T1000 (cell line): Measurements from ENCODE around the gene FGFBP3.
A peak's percentile ranks its signal among the peaks of the same experiment; 100 is the strongest.

Source experiments
- DNase-seq: peaks from one replicate; lab custom pipeline; 2025; ENCODE audit warnings: mixed read lengths; lab: John Stamatoyannopoulos, UW

FGFBP3 gene

DNA sequence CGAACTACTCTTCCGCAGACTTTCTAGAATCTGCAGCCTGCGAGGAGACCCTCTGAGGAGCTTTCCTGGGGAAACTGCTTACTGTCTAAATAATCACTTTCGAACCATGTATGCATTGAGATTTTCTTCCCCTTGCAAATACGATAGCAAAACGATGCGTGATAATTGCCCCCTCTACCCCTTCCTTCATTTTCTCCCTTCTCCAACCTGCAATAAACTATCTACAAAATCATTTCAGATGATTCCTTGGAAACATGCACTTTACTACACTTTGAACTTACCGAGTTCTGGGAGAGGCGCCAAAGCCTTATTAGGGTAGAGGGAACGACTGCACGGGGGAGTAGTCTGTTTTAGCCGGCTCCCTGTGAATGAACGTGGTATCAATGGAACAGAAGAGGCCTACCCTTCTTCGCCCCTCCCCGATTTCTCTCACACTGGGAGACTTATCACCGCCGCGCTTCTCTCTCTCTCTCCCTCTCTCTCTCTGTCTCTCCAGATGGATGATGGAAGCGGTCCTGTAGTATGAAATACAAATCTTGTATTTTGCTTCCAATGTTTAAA lies at the start of gene FGFBP3:
TSS of gene FGFBP3 (minus strand) at position 370 of the 561 bp plus-strand sequence. CDS start 517 bp downstream, outside the sequence.
- no peak for DNase-seq

DNA sequence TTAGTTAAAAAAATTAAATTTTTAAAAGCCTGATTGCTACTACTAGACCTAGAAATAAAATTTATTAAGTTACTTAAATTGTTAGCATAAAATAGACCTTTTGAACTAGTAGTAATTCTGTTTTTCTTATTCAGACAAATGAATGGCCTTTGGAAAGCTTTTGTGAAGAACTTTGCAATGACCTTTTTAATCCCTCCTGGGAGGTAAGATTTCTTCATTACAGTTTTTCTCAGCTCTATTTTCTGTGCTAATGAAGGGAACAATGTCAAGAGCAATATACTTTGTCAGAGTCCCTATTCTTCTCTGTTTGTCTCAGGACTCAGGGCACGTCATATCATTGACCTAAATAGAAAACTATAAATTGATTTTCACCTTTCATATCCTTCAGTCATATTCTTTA lies 47.8 kb upstream of the FGFBP3 start:
- no peak for DNase-seq

DNA sequence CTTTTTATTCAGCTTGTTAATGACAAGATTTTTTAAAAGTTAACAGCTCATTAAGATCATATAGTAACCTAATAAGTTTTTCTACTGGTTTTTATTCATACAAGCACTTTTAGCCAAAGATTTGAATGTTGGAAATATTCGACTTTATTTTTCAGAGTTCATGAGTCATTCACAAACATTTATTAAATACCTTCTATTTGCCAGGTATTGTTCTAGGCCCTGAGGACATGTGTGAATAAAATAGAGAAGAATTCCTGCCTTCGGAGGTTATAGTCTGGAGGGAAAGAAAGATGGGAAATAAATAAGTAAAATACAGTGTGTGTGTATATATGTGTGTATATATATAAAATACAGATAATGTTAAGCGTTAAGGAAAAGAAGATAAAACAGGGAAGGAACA lies 45.8 kb upstream of the FGFBP3 start:
- no peak for DNase-seq

- DNase-seq, result no peak
These were observed 44.4 kb upstream of the FGFBP3 start for GRCh38 chr10:91953600-91954160.

- no peak for DNase-seq
These were observed 35.8 kb upstream of the FGFBP3 start for GRCh38 chr10:91944880-91945630.

- no peak for DNase-seq
These were observed 32.1 kb upstream of the FGFBP3 start for GRCh38 chr10:91941426-91941825.

DNA sequence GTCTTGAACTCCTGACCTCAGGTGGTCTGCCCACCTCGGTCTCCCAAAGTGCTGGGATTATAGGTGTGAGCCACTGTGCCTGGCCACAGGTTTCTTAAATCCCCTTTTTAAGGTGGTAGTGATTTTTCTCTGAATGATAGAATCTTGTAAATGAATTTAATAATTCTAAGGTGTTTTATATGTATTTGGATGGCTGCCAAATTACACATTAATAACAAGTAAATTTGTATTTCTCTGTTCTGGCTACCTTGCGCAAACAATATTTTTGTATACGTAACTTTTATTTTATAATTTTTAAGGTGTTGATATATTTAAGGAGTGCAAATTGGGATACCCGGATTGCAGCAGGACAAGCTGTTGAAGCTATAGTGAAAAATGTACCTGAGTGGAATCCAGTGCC lies 30.4 kb upstream of the FGFBP3 start:
- no peak for DNase-seq

DNA sequence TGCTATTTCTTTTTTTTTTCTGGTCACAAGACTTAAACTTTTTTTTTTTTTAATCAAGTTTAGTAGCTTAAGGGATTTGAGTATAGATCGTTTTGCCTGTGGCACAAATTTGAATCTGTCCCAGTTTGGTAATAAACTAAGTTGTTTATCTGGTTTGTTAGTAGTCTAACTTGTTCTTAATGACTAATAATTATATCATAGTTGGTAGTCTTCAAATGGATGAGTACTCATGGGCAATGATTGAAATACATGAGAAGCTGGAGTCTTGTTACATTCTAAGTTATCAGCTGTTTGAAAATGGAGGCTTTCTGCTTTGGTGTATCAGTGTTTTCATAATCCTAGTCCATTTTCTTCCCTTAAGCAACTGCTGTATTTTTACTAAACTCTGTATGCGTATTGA lies 26.6 kb upstream of the FGFBP3 start:
- no peak for DNase-seq

DNA sequence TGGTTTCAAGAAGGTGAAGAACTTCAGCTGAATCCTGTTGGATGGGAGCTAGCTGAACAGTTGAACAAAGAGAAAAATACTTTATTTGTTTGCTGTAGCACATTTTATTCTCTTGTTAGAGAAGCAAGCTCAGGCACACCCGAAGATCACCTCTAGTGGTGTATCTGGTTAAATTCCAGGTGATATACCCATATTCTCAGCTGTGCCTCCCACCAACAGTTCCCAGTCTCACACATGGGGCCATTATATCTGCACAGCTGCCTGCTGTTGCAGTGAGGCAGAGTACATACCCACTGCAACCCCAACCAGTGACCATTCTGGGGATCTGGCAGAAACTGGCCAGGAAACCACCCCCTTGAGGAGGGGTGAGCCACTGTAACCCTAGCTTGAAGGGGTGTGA lies 23.5 kb upstream of the FGFBP3 start:
- DNase-seq, result no peak

GRCh38 chr10:91931526-91932190 lies 22.4 kb upstream of the FGFBP3 start:
- DNase-seq, result no peak

DNA sequence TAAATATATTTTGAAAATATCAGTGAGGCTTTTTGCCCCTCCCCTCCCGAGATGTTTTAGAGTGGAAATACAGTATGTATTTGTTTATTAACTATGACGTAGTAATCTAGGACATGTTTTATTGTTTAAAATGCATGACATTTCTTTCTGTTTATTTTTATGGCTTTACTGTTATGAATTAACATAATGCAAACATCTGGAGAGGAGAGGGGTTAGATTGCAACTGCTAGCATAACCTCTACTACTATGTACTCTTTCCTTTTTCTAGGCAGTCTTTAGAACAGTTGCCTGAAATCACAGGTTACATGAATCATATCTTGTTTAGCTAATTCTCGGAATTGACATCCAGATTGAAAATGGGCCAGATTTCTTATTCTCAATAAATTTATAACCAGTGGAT lies 21.7 kb upstream of the FGFBP3 start:
- no peak for DNase-seq

- DNase-seq, result no peak
These were observed 15.7 kb upstream of the FGFBP3 start for GRCh38 chr10:91925022-91925320.

DNA sequence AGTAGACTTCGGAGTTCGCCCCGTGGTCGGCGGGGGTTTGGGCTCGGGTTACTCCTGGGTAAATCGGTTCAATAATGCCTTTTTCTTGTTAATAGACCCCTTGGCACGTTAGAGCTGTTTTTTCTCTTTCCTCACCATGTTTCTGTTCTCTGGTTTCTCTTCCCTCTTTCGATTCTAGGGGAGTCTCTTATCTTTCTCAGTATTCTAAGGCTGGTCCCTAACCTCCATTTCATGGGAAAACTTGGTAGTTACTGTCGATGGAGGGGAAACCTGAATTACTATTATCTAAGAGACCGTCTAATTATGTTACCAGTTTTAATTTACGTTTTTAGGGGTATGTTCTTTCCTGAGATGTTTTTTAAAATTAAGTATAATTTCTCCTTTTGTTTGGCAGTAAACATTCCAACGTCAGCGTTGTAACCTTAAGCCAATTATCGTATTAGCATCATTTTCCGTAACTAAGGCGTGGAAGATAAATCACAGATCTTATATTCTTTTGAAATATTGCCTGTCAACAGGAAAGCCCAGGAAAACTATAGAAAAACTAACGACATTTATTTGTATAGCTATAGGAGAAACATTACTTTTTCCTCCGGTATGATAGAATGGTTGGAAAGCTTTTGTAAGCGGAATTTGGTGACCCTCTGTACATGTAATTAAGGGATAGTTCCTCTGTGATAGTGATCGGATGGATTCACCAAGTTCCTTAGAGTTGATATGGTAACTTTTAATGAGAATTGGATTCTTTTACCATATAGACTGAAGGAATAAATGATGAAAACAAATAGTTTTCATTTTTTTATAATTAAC lies 15.1 kb upstream of the FGFBP3 start:
- no peak for DNase-seq

DNA sequence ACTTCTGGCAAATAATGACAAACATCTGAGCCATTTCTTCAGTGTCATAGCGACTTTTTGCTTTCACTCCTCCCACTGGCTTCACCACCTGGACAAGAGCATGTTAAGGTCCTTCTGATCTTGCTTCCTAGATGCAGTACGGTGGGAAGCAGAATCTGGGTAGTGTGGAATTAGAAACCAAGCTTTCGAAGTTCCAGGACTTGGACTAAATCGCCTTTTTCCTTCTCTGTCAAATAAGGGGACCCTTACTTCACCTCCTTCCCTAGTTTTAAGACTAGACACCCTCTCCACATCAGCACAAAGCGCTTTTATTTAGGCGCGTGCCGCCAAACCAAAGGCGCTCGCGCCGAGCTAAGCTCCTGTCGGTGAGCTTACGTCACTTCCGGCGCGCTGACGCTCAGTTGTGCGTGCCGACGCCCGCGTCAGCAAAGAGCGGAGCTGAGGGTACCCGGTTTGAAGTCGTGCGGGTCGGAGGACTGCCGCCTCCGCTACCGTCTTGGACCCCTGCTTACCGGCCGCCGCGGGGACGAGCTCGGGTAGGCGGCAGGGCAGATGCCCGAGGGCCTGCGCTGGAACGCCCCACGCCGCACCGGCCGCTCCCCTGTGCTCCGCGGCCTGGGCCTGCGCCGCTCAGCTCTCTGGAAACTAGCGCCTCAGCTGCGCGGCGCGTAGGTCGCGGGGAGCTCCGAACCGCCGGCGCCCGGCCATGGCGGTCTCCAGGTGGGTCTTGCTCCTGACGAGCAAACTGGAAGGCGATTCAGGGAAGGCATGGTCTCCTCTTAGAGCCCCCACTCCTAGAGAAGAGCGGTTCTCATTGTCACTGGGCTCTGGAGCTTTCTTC lies 14.3 kb upstream of the FGFBP3 start, which contains the start of gene BTAF1:
TSS of gene BTAF1 (plus strand) at position 400 of the 841 bp plus-strand sequence. CDS start at position 707, 307 bp downstream.
- DNase-seq, result peak; percentile 80

GRCh38 chr10:91919651-91920050 lies 10.4 kb upstream of the FGFBP3 start:
- no peak for DNase-seq

- DNase-seq, result no peak
These were observed 1.2 kb upstream of the FGFBP3 start for GRCh38 chr10:91910467-91910866.

DNA sequence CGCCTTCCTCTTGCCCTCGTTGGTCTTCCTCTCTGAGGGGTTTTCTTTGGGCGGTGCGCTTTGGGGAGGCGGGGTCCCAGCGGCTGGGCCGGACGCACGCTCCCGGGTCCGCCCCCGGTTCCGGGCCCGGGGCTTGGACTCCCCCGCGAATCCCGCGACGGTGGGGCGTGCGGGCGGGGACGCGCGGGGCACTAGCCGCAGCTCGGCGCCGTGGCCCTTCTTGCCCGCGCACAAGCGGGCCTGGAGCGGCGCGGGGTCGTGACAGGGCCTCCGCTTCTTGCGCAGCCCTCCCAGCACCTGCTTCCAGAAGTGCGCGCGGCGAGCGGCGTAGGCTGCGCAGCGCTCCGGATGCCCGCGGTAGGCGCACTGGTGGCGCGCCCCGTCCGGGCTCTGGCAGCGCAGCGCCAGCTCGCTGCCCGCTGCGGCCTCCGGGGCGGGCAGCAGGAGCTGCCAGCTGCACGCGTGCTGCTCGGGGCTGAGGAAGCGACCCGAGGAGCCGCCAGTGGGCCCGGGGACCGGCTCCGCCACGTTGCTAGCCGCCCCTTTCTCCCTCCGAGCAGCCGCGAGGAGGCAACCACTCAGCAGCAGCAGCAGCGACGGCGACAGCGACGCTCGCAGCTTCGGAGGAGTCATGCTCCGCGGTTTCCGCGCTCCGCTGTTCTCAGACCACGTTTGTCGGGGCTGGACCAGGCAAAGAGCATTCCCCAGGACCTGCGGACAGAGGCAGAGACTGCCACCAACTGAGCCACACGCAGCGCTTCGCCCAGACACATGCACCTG lies 759 bp downstream of the FGFBP3 start:
- DNase-seq, result peak; percentile 52

DNA sequence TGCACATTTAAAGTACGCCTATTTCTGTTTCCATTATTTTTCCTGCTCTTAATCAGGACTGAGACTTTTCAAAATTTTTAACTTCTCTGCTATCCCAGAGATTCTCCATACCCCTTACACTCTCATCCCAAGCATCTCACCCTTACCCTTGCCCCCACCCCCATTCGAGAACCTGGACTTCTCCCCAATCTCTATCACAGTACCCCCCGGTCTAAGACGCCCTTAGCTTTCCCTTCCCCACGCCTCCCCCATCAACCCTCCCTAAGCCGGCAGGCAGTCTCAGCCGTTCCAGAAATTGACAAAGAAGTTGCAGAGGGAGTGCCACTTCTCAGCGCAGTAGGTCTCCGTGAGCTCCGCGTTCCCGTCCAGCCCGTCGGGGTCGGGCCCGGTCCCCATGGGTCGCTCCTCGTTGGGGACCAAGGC lies 1.4 kb downstream of the FGFBP3 start:
- no peak for DNase-seq

GRCh38 chr10:91907033-91907594 lies 2.2 kb downstream of the FGFBP3 start:
- DNase-seq, result no peak
